Astrocyte (in vitro differentiated cells and primary cell): ENCODE results near the gene KRT39. TPM values are rescaled to one million over a fixed set of nuclear protein-coding genes. Genes with fewer than 3 reads are reported as not detected.

Source experiments
- DNase-seq: peaks from one replicate; pipeline ENCODE4 v3.0.0-alpha.2; 2010; ENCODE audit warnings: low read depth
- FAIRE-seq: peaks from 2 replicates; lab custom pipeline; 2011; peaks lifted over from hg19 to GRCh38; lab: Jason Lieb, UNC
- H2AFZ ChIP-seq: 2 replicates; pipeline ENCODE4 v1.6.0; 2012; ENCODE audit warnings: low read depth, low read length, inconsistent platforms
- H3K27ac ChIP-seq: 2 replicates; pipeline ENCODE4 v1.5.1; 2011; ENCODE audit warnings: low read depth, low read length, inconsistent platforms
- H3K27me3 ChIP-seq: 2 replicates; pipeline ENCODE4 v1.6.0; 2011; ENCODE audit warnings: low read length, inconsistent platforms; ENCODE audit not compliant: insufficient read depth
- H3K36me3 ChIP-seq: 2 replicates; pipeline ENCODE4 v1.5.1; 2011; ENCODE audit warnings: low read length, inconsistent platforms; ENCODE audit not compliant: insufficient read depth
- H3K4me1 ChIP-seq: 2 replicates; pipeline ENCODE4 v1.5.1; 2011; ENCODE audit warnings: low read length, inconsistent platforms; ENCODE audit not compliant: insufficient read depth
- H3K4me2 ChIP-seq: 2 replicates; pipeline ENCODE4 v1.6.0; 2012; ENCODE audit warnings: low read length, inconsistent platforms
- H3K4me3 ChIP-seq: 2 replicates; pipeline ENCODE4 v1.5.1; 2011; ENCODE audit warnings: low read depth, mild to moderate bottlenecking, low read length, inconsistent platforms; ENCODE audit not compliant: insufficient read depth
- H3K79me2 ChIP-seq: 2 replicates; pipeline ENCODE4 v1.6.0; 2012; ENCODE audit warnings: mild to moderate bottlenecking, low read length, inconsistent platforms; ENCODE audit not compliant: insufficient read depth
- H3K9ac ChIP-seq: 2 replicates; pipeline ENCODE4 v1.6.0; 2012; ENCODE audit warnings: mild to moderate bottlenecking, low read length, inconsistent platforms
- H3K9me3 ChIP-seq: 2 replicates; pipeline ENCODE4 v1.5.1; 2012; ENCODE audit warnings: low read depth, mild to moderate bottlenecking, low read length, inconsistent platforms; ENCODE audit not compliant: insufficient read depth
- H4K20me1 ChIP-seq: 2 replicates; pipeline ENCODE4 v1.6.0; 2012; ENCODE audit warnings: low read length, inconsistent platforms; ENCODE audit not compliant: insufficient read depth
- H3K27ac Mint-ChIP-seq: one replicate; pipeline ENCODE4 v1.8.0; 2021; ENCODE audit warnings: mild to moderate bottlenecking, mixed read lengths; ENCODE audit not compliant: unreplicated experiment
- H3K27me3 Mint-ChIP-seq: one replicate; pipeline ENCODE4 v1.8.0; 2021; ENCODE audit warnings: low read depth, mixed read lengths; ENCODE audit not compliant: unreplicated experiment
- H3K36me3 Mint-ChIP-seq: one replicate; pipeline ENCODE4 v1.8.0; 2021; ENCODE audit warnings: low read depth, mixed read lengths; ENCODE audit not compliant: unreplicated experiment
- H3K4me1 Mint-ChIP-seq: one replicate; pipeline ENCODE4 v1.8.0; 2021; ENCODE audit warnings: low read depth, mixed read lengths; ENCODE audit not compliant: unreplicated experiment
- H3K4me3 Mint-ChIP-seq: one replicate; pipeline ENCODE4 v1.8.0; 2021; ENCODE audit warnings: mild to moderate bottlenecking, moderate library complexity, mixed read lengths; ENCODE audit not compliant: unreplicated experiment
- H3K9me3 Mint-ChIP-seq: one replicate; pipeline ENCODE4 v1.8.0; 2021; ENCODE audit warnings: mild to moderate bottlenecking, mixed read lengths; ENCODE audit not compliant: unreplicated experiment
- EZH2 ChIP-seq: IDR thresholded peaks from 2 replicates; pipeline ENCODE4 v1.6.1; 2012; ENCODE audit warnings: mild to moderate bottlenecking, low read length, inconsistent platforms; ENCODE audit not compliant: insufficient read depth
- total RNA-seq: library from RNA; stranded (reverse); gene quantifications from 2 replicates; pipeline ENCODE4 v1.2.1, GENCODE V29; 2021
- TF ChIP-seq, protein P1 (sequence below): IDR thresholded peaks from 2 replicates; pipeline ENCODE4 v1.5.1; 2011; ENCODE audit warnings: low read depth, mild to moderate bottlenecking, inconsistent platforms, low read length, moderate library complexity; ENCODE audit not compliant: insufficient read depth

Gene KRT39
- total RNA-seq, 1 donor from 2014 or later = not detected

DNA sequence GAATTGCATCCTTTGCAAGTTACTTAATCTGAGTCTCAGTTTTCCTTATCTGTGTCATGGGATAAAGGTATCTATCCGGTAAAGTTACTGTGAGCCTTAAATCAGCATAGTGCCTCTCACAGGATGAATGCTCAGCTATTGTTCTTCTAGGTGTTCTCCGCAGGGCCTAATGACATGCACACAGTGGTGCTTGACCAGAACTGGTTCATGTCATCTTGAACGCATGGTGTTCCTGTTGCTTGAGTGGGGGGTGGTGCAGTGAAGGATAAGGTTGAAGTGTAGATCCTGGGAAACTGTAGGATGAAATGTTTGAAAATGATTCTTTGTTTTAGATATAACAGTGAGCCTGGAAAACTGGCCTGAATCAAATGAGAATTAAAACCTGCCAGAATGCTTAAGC is 13.4 kb upstream of the KRT39 start:
- Histone ChIP-seq H3K9me3 (no peaks in the 10 kb centered on the region), H3K4me1 (no peaks in the 10 kb centered on the region), H2AFZ (no peak overlapping the region), H4K20me1 (no peaks in the 10 kb centered on the region), H3K4me3 (no peak overlapping the region), H3K9ac (no peak overlapping the region), H3K27me3 (no peaks in the 10 kb centered on the region), H3K36me3 (no peaks in the 10 kb centered on the region), H3K79me2 (no peaks in the 10 kb centered on the region), H3K27ac (no peak overlapping the region), H3K4me2 (no peak overlapping the region)
- peaks cover 1% of the 10 kb centered on the region for H3K27me3 Mint-ChIP-seq
- no peak overlapping the region for H3K27ac Mint-ChIP-seq
- DNase-seq (no peak), FAIRE-seq (no peak)
- H3K9me3 Mint-ChIP-seq = no peaks in the 10 kb centered on the region
- TF ChIP-seq EZH2 = no peak
- TF ChIP-seq, protein P1, sequence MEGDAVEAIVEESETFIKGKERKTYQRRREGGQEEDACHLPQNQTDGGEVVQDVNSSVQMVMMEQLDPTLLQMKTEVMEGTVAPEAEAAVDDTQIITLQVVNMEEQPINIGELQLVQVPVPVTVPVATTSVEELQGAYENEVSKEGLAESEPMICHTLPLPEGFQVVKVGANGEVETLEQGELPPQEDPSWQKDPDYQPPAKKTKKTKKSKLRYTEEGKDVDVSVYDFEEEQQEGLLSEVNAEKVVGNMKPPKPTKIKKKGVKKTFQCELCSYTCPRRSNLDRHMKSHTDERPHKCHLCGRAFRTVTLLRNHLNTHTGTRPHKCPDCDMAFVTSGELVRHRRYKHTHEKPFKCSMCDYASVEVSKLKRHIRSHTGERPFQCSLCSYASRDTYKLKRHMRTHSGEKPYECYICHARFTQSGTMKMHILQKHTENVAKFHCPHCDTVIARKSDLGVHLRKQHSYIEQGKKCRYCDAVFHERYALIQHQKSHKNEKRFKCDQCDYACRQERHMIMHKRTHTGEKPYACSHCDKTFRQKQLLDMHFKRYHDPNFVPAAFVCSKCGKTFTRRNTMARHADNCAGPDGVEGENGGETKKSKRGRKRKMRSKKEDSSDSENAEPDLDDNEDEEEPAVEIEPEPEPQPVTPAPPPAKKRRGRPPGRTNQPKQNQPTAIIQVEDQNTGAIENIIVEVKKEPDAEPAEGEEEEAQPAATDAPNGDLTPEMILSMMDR = no peak
- no peak overlapping the region for H3K4me3 Mint-ChIP-seq
- H3K36me3 Mint-ChIP-seq = no peaks in the 10 kb centered on the region
- no peaks in the 10 kb centered on the region for H3K4me1 Mint-ChIP-seq

DNA sequence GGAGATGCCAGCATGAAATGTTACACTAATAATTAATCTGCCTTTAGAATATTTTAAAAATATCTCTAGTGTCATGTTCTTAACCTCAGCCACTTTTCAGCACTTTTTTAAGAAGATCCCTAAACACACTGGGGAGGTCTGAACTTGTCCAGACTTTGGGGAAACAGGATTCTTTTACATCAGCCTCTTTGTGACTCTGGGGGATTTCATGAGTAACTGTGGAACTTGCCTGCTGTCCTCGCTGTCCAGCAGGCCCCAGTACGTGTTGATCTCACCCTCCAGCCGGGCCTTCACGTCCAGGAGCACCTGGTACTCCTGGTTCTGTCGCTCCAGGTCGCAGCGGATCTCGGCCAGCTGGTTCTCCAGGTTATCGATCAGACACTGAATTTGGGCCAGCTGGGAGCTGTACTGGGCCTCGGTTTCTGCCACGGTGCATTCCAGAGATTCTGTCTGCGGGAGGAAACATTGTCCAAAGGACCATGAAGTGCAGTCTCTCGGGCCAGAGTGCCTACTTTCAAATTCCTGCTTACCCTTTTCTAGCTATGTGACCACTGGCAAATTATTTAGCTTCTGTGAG is 11.9 kb upstream of the KRT39 start:
- H3K27me3 Mint-ChIP-seq = peaks cover 1% of the 10 kb centered on the region

DNA sequence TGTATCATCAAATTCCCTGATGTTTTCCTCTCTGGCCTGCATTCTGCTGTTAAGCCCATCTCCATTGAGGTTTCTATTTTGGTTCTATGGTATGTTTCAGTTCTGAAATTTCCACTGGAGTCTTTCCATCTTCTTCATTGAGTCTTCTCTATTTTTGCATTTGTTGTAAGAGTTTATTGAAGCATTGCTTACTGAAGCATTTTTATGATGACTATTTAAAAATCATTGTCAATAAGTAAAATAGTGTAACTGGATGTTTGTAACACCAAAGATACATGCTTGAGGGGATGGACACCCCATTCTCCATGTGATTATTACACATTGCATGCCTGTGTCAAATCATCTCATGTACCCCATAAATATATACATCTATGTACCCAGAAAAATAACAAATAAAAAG is 8.8 kb upstream of the KRT39 start:
- no peaks in the 10 kb centered on the region for H4K20me1 ChIP-seq
- H3K4me1 ChIP-seq = no peaks in the 10 kb centered on the region
- no peak overlapping the region for H3K4me3 ChIP-seq
- H3K27ac Mint-ChIP-seq = no peak overlapping the region
- no peak for DNase-seq
- H3K4me1 Mint-ChIP-seq = no peaks in the 10 kb centered on the region
- H3K4me3 Mint-ChIP-seq = no peak overlapping the region
- H3K4me2 ChIP-seq = no peak overlapping the region
- H3K36me3 Mint-ChIP-seq = no peaks in the 10 kb centered on the region
- H3K27me3 Mint-ChIP-seq = no peaks in the 10 kb centered on the region
- no peak overlapping the region for H2AFZ ChIP-seq
- no peak overlapping the region for H3K9ac ChIP-seq
- no peaks in the 10 kb centered on the region for H3K9me3 Mint-ChIP-seq
- H3K36me3 ChIP-seq = no peaks in the 10 kb centered on the region
- no peak overlapping the region for H3K27ac ChIP-seq
- no peaks in the 10 kb centered on the region for H3K79me2 ChIP-seq
- H3K27me3 ChIP-seq = no peaks in the 10 kb centered on the region
- no peaks in the 10 kb centered on the region for H3K9me3 ChIP-seq
- no peak for FAIRE-seq
- TF ChIP-seq EZH2 = no peak
- TF ChIP-seq, protein P1 = no peak

More for the DNA sequence above, 11.9 kb upstream of the KRT39 start:
- no peak for DNase-seq
- no peaks in the 10 kb centered on the region for H3K79me2 ChIP-seq
- Mint-ChIP-seq H3K4me1 (no peaks in the 10 kb centered on the region), H3K4me3 (no peak overlapping the region), H3K36me3 (no peaks in the 10 kb centered on the region), H3K9me3 (no peaks in the 10 kb centered on the region), H3K27ac (no peak overlapping the region)
- H3K4me2 ChIP-seq = no peak overlapping the region
- TF ChIP-seq, protein P1 = no peak
- TF ChIP-seq EZH2 = no peak
- no peak for FAIRE-seq
- no peaks in the 10 kb centered on the region for H3K4me1 ChIP-seq
- no peak overlapping the region for H3K27ac ChIP-seq
- no peak overlapping the region for H2AFZ ChIP-seq
- H3K27me3 ChIP-seq = no peaks in the 10 kb centered on the region
- H3K9me3 ChIP-seq = no peaks in the 10 kb centered on the region
- no peaks in the 10 kb centered on the region for H4K20me1 ChIP-seq
- H3K36me3 ChIP-seq = no peaks in the 10 kb centered on the region
- H3K9ac ChIP-seq = no peak overlapping the region
- no peak overlapping the region for H3K4me3 ChIP-seq
